CD4-positive, CD25-positive, alpha-beta regulatory T cell (primary cell): ENCODE data around the gene ATXN10. TPM values are rescaled to one million over a fixed set of nuclear protein-coding genes. Genes with fewer than 3 reads are reported as not detected.
"Not testable (repeated sequence)": the region's sequence is repeated elsewhere in the genome, so short reads cannot be mapped to it uniquely, and the experiment has no call there.

Experiments
- ATAC-seq, 2 donors: fragments of 150-1000 bp; cut with Tn5 transposase; one replicate each; pipeline ENCODE4 v1.10.0; 2021; ENCODE audit warnings: low read depth in 2 of 2, moderate number of reproducible peaks in 2 of 2, moderate library complexity in 1 of 2
- DNase-seq, 3 donors: peaks; one replicate each; pipeline versions ENCODE4 v3.0.0 to v3.0.0-alpha.2; 2012 to 2022; ENCODE audit warnings: mixed read lengths in 1 of 3
- H3K27ac ChIP-seq: one replicate; pipeline ENCODE4 v1.7.0; 2013; ENCODE audit warnings: mild to moderate bottlenecking, low read length; ENCODE audit not compliant: insufficient read depth, poor library complexity, severe bottlenecking
- H3K27me3 ChIP-seq: one replicate; pipeline ENCODE4 v1.7.0; 2013; ENCODE audit warnings: low read length; ENCODE audit not compliant: control insufficient read depth, insufficient read depth
- H3K36me3 ChIP-seq: one replicate; pipeline ENCODE4 v1.7.0; 2013; ENCODE audit warnings: mild to moderate bottlenecking, low read length, moderate library complexity; ENCODE audit not compliant: control insufficient read depth, insufficient read depth
- H3K4me1 ChIP-seq: 2 replicates; pipeline ENCODE4 v1.7.0; 2013; ENCODE audit warnings: mild to moderate bottlenecking, low read length; ENCODE audit not compliant: insufficient read depth, control insufficient read depth, poor library complexity, severe bottlenecking
- H3K4me3 ChIP-seq: one replicate; pipeline ENCODE4 v1.7.0; 2013; ENCODE audit warnings: low read depth, mild to moderate bottlenecking, low read length, moderate library complexity
- H3K9me3 ChIP-seq, 2 experiments: 1 replicate in 1 of 2; 2 replicates in 1 of 2; pipeline ENCODE4 v1.7.0; 2013; ENCODE audit warnings: low read length in 2 of 2, mild to moderate bottlenecking in 1 of 2, moderate library complexity in 1 of 2; ENCODE audit not compliant: control insufficient read depth in 2 of 2
- H3K27ac Mint-ChIP-seq, 3 donors: one replicate each; pipeline ENCODE4 v1.8.0; 2020 to 2022; ENCODE audit warnings: mild to moderate bottlenecking in 3 of 3, mixed read lengths in 3 of 3, moderate library complexity in 2 of 3
- H3K27me3 Mint-ChIP-seq: one replicate; pipeline ENCODE4 v1.8.0; 2022; ENCODE audit warnings: mild to moderate bottlenecking, mixed read lengths
- H3K36me3 Mint-ChIP-seq: one replicate; pipeline ENCODE4 v1.8.0; 2020; ENCODE audit warnings: mixed read lengths
- H3K4me1 Mint-ChIP-seq, 4 donors: one replicate each; pipeline ENCODE4 v1.8.0; 2020 to 2022; ENCODE audit warnings: mixed read lengths in 4 of 4, mild to moderate bottlenecking in 1 of 4
- H3K4me3 Mint-ChIP-seq, 4 donors: one replicate each; pipeline ENCODE4 v1.8.0; 2020 to 2022; ENCODE audit warnings: mild to moderate bottlenecking in 4 of 4, mixed read lengths in 4 of 4, moderate library complexity in 3 of 4
- H3K9me3 Mint-ChIP-seq, 7 donors: one replicate each; pipeline ENCODE4 v1.8.0; 2020 to 2022; ENCODE audit warnings: mixed read lengths in 7 of 7, mild to moderate bottlenecking in 3 of 7, moderate library complexity in 2 of 7
- polyA plus RNA-seq, 4 donors: library from polyadenylated mRNA; unstranded; fragments of 300-500 nt; fragmentation: Illumina TruSeq; gene quantifications; one replicate each; pipeline ENCODE4 v1.2.3, GENCODE V29; 2021
- total RNA-seq: library from RNA; stranded (reverse); gene quantifications from one replicate; pipeline ENCODE4 v1.2.3, GENCODE V29; 2022

The ATXN10 gene
- total and polyA plus RNA-seq, 5 donors from 2014 or later: 61.7 to 107 (median 80.6) TPM

- no peak overlapping the region for H3K27ac Mint-ChIP-seq
- no peaks in the 10 kb centered on the region for H3K36me3 Mint-ChIP-seq
- Histone ChIP-seq H3K27me3 (peaks cover 9% of the 10 kb centered on the region), H3K27ac (no peak overlapping the region), H3K36me3 (no peaks in the 10 kb centered on the region), H3K4me3 (no peak overlapping the region), H3K9me3 (no peaks in the 10 kb centered on the region), H3K4me1 (no peaks in the 10 kb centered on the region)
- DNase-seq: no peak
- no peaks in the 10 kb centered on the region for H3K9me3 Mint-ChIP-seq
- H3K27me3 Mint-ChIP-seq: peaks cover 41% of the 10 kb centered on the region
- no peaks in the 10 kb centered on the region for H3K4me1 Mint-ChIP-seq
- no peak overlapping the region for H3K4me3 Mint-ChIP-seq
- ATAC-seq: no peak
These were observed 13.9 kb upstream of the ATXN10 start for GRCh38 chr22:45657701-45658100.

- H3K4me1 Mint-ChIP-seq: peaks cover 0 to 3% (median 0%) of the 10 kb centered on the region in 4 donors
- DNase-seq (no peak), ATAC-seq (no peak)
- Histone ChIP-seq H3K4me1 (no peaks in the 10 kb centered on the region), H3K27me3 (peaks cover 27% of the 10 kb centered on the region), H3K4me3 (no peak overlapping the region), H3K27ac (no peak overlapping the region), H3K9me3 (no peaks in the 10 kb centered on the region), H3K36me3 (no peaks in the 10 kb centered on the region)
- H3K9me3 Mint-ChIP-seq: peaks cover 0 to 5% (median 0%) of the 10 kb centered on the region in 7 donors
- no peaks in the 10 kb centered on the region for H3K36me3 Mint-ChIP-seq
- peaks cover 69% of the 10 kb centered on the region for H3K27me3 Mint-ChIP-seq
- H3K4me3 Mint-ChIP-seq: no peak overlapping the region
- H3K27ac Mint-ChIP-seq: no peak overlapping the region
These were observed 7.4 kb upstream of the ATXN10 start for GRCh38 chr22:45664136-45664646.

- Mint-ChIP-seq H3K36me3 (no peaks in the 10 kb centered on the region), H3K4me1 (peaks cover under 1 to 10% (median 8%) of the 10 kb centered on the region in 4 donors), H3K27me3 (peaks cover 55% of the 10 kb centered on the region), H3K4me3 (no peak overlapping the region), H3K27ac (no peak overlapping the region), H3K9me3 (peaks cover 0 to 5% (median 0%) of the 10 kb centered on the region in 7 donors)
- peaks cover 13% of the 10 kb centered on the region for H3K4me1 ChIP-seq
- DNase-seq (no peak), ATAC-seq (no peak)
- H3K9me3 ChIP-seq: no peaks in the 10 kb centered on the region
- peaks cover 27% of the 10 kb centered on the region for H3K27me3 ChIP-seq
- H3K36me3 ChIP-seq: no peaks in the 10 kb centered on the region
- no peak overlapping the region for H3K4me3 ChIP-seq
- no peak overlapping the region for H3K27ac ChIP-seq
These were observed 4.1 kb upstream of the ATXN10 start for GRCh38 chr22:45667486-45667885.

- not testable (repeated sequence) for H3K4me3 ChIP-seq, H3K36me3 ChIP-seq, H3K36me3 Mint-ChIP-seq, DNase-seq, H3K9me3 ChIP-seq, H3K27ac Mint-ChIP-seq, ATAC-seq, H3K27ac ChIP-seq, H3K9me3 Mint-ChIP-seq
- Mint-ChIP-seq H3K4me1 (peaks cover 24 to 36% (median 32%) of the 10 kb centered on the region in 4 donors), H3K4me3 (peak overlapping the region in 3 of 4 donors; percentile 88 to 95 (median 95)), H3K27me3 (peaks cover 28% of the 10 kb centered on the region)
- Histone ChIP-seq H3K27me3 (peaks cover 12% of the 10 kb centered on the region), H3K4me1 (peaks cover 30% of the 10 kb centered on the region)
These were observed 1.3 kb upstream of the ATXN10 start for GRCh38 chr22:45670363-45670762.

GRCh38 chr22:45670981-45671782 is 452 bp upstream of the ATXN10 start:
- no peak for ATAC-seq
- Histone ChIP-seq H3K27ac (peak overlapping the region; percentile 59), H3K36me3 (no peaks in the 10 kb centered on the region), H3K4me1 (peaks cover 30% of the 10 kb centered on the region), H3K4me3 (peak overlapping the region; percentile 30), H3K9me3 (no peaks in the 10 kb centered on the region), H3K27me3 (peaks cover 6% of the 10 kb centered on the region)
- no peak for DNase-seq
- Mint-ChIP-seq H3K27me3 (peaks cover 20% of the 10 kb centered on the region), H3K36me3 (no peaks in the 10 kb centered on the region), H3K9me3 (peaks cover 0 to 3% (median 0%) of the 10 kb centered on the region in 7 donors), H3K4me3 (peak overlapping the region; percentile 88 to 95 (median 94)), H3K4me1 (peaks cover 29 to 44% (median 35%) of the 10 kb centered on the region in 4 donors), H3K27ac (peak overlapping the region; percentile 53 to 79 (median 71))

GRCh38 chr22:45672564-45673481 is 1.2 kb downstream of the ATXN10 start:
- H3K4me1 Mint-ChIP-seq: peaks cover 35 to 54% (median 47%) of the 10 kb centered on the region in 4 donors
- H3K9me3 Mint-ChIP-seq: no peaks in the 10 kb centered on the region
- peaks cover 5% of the 10 kb centered on the region for H3K36me3 Mint-ChIP-seq
- no peaks in the 10 kb centered on the region for H3K27me3 ChIP-seq
- peaks cover 4% of the 10 kb centered on the region for H3K27me3 Mint-ChIP-seq
- H3K9me3 ChIP-seq: no peaks in the 10 kb centered on the region
- peak overlapping the region; percentile 38 to 77 (median 71) for H3K27ac Mint-ChIP-seq
- peak overlapping the region; percentile 89 to 95 (median 90) for H3K4me3 Mint-ChIP-seq
- no peaks in the 10 kb centered on the region for H3K36me3 ChIP-seq
- H3K27ac ChIP-seq: peak overlapping the region; percentile 16
- ATAC-seq (peak in 1 of 2 donors; percentile 5), DNase-seq (no peak)
- H3K4me3 ChIP-seq: peak overlapping the region; percentile 77
- peaks cover 30% of the 10 kb centered on the region for H3K4me1 ChIP-seq

- no peak for DNase-seq
- H3K27ac Mint-ChIP-seq: peak overlapping the region in 2 of 3 donors; percentile 71 to 77
- H3K27me3 Mint-ChIP-seq: no peaks in the 10 kb centered on the region
- H3K4me3 ChIP-seq: peak overlapping the region; percentile 77
- peaks cover 5% of the 10 kb centered on the region for H3K36me3 Mint-ChIP-seq
- H3K27ac ChIP-seq: no peak overlapping the region
- H3K9me3 ChIP-seq: no peaks in the 10 kb centered on the region
- no peaks in the 10 kb centered on the region for H3K36me3 ChIP-seq
- no peaks in the 10 kb centered on the region for H3K27me3 ChIP-seq
- no peaks in the 10 kb centered on the region for H3K9me3 Mint-ChIP-seq
- ATAC-seq: no peak
- H3K4me3 Mint-ChIP-seq: peak overlapping the region; percentile 89 to 95 (median 90)
- peaks cover 30% of the 10 kb centered on the region for H3K4me1 ChIP-seq
- H3K4me1 Mint-ChIP-seq: peaks cover 40 to 60% (median 50%) of the 10 kb centered on the region in 4 donors
These were observed 2.0 kb downstream of the ATXN10 start for GRCh38 chr22:45673482-45674175.
